Endometrial microvascular endothelial cells (primary cell): ENCODE results near the gene CACNA1H. TPM values are rescaled to one million over a fixed set of nuclear protein-coding genes. Genes with fewer than 3 reads are reported as not detected.
"Not testable (repeated sequence)": the region's sequence is repeated elsewhere in the genome, so short reads cannot be mapped to it uniquely, and the experiment has no call there.

Experiments
- in situ Hi-C: cut with HindIII; loops from 2 replicates; pipeline ENCODE4 v1.10.0; 2017; ENCODE audit warnings: low sequenced_read_pairs, low pct_unique_long_range_greater_than_20kb; ENCODE audit errors: inconsistent ontology term
- total RNA-seq: library from RNA; depleted of rRNA; stranded (reverse); fragments of >200 nt; gene quantifications from one replicate; pipeline ENCODE4 v1.2.3, GENCODE V29; 2015; ENCODE audit errors: inconsistent ontology term

Gene CACNA1H
- total RNA-seq, 1 donor from 2014 or later, result 0.09 TPM

- in situ Hi-C loops, result no loop called here
Measured at GRCh38 chr16:1265826-1266225, 112.9 kb downstream of the CACNA1H start.

DNA sequence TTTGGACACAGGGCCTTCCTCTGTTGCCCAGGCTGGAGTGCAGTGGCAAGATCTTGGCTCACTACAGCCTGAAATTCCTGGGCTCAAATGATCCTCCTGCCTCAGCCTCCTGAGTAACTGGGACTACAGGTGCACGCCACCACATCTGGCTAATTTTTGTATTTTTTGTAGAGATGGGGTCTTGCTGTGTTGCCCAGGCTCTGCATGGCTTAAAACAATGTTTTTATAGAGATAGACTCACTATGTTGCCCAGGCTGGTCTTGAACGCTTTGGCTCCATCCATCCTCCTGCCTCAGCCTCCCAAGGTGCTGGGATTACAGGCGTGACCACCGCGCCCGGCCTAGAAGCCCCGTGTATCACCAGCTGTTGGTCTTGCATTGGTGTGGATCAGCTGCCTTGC lies 116.5 kb downstream of the CACNA1H start:
- in situ Hi-C loops, result not testable (repeated sequence)

DNA sequence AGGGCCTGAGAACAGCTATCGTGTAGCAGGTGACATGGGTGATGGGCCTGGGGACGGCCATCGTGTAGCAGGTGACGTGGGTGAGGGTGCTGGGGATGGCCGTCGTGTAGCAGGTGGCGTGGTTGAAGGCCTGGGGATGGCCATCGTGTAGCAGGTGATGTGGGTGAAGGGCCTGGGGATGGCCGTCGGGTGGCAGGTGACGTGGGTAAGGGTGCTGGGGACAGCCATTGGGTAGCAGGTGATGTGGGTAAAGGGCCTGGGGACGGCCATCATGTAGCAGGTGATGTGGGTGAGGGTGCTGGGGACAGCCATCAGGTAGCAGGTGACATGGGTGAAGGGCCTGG lies 118.4 kb downstream of the CACNA1H start:
- in situ Hi-C loops, result no loop called here

Other genes with a start within 250 kb of the CACNA1H start
- 6.3 TPM for gene LMF1, start 182.1 kb upstream of the CACNA1H start, total RNA-seq
- not detected for gene SOX8, start 171.3 kb upstream of the CACNA1H start, total RNA-seq
- gene SSTR5, start 80.4 kb upstream of the CACNA1H start, total RNA-seq, result not detected
- gene C1QTNF8, start 56.9 kb upstream of the CACNA1H start, total RNA-seq, result not detected
- gene TPSG1, start 72.2 kb downstream of the CACNA1H start, total RNA-seq, result not detected
- not detected for gene TPSB2, start 77.1 kb downstream of the CACNA1H start, total RNA-seq
- gene TPSAB1, start 87.6 kb downstream of the CACNA1H start, total RNA-seq, result not detected
- not detected for gene TPSD1, start 103.0 kb downstream of the CACNA1H start, total RNA-seq
- gene UBE2I, start 156.5 kb downstream of the CACNA1H start, total RNA-seq, result 62.4 TPM
- 0.74 TPM for gene BAIAP3, start 180.5 kb downstream of the CACNA1H start, total RNA-seq
- gene TSR3, start 198.8 kb downstream of the CACNA1H start, total RNA-seq, result 91.1 TPM
- 53.3 TPM for gene GNPTG, start 198.8 kb downstream of the CACNA1H start, total RNA-seq